ENCODE data around the gene DOK3.
"Not testable (repeated sequence)": the region's sequence is repeated elsewhere in the genome, so short reads cannot be mapped to it uniquely, and the experiment has no call there.

DOK3 gene

GRCh38 chr5:177536386-177536785 is 26.8 kb upstream of the DOK3 start:
- TF ChIP-seq CTCF (IDR thresholded peaks at IDR 0.05; ENCODE audit: borderline replicate concordance, insufficient read depth, low read depth, low read length): no peak
- H3K4me3 ChIP-seq (ENCODE audit: low read depth, low read length): no peak overlapping the region

- no peak for TF ChIP-seq CTCF (IDR thresholded peaks at IDR 0.05; ENCODE audit: borderline replicate concordance, insufficient read depth, low read depth, low read length)
- H3K4me3 ChIP-seq (ENCODE audit: low read depth, low read length): no peak overlapping the region
Measured at GRCh38 chr5:177535125-177535524, 25.5 kb upstream of the DOK3 start.

GRCh38 chr5:177534433-177534832 is 24.8 kb upstream of the DOK3 start:
- H3K4me3 ChIP-seq (ENCODE audit: low read depth, low read length): not testable (repeated sequence)

GRCh38 chr5:177531209-177531940 is 21.7 kb upstream of the DOK3 start:
- H3K4me3 ChIP-seq (ENCODE audit: low read depth, low read length): no peak overlapping the region

GRCh38 chr5:177530638-177531037 is 21.0 kb upstream of the DOK3 start:
- TF ChIP-seq CTCF (IDR thresholded peaks at IDR 0.05; ENCODE audit: borderline replicate concordance, insufficient read depth, low read depth, low read length): no peak

More at GRCh38 chr5:177531209-177531940, 21.7 kb upstream of the DOK3 start:
- no peak for TF ChIP-seq CTCF (IDR thresholded peaks at IDR 0.05; ENCODE audit: borderline replicate concordance, insufficient read depth, low read depth, low read length)

GRCh38 chr5:177529247-177530203 is 19.9 kb upstream of the DOK3 start:
- H3K4me3 ChIP-seq (ENCODE audit: low read depth, low read length): no peak overlapping the region
- no peak for TF ChIP-seq CTCF (IDR thresholded peaks at IDR 0.05; ENCODE audit: borderline replicate concordance, insufficient read depth, low read depth, low read length)

More at GRCh38 chr5:177530638-177531037, 21.0 kb upstream of the DOK3 start:
- no peak overlapping the region for H3K4me3 ChIP-seq (ENCODE audit: low read depth, low read length)

- TF ChIP-seq CTCF (IDR thresholded peaks at IDR 0.05; ENCODE audit: borderline replicate concordance, insufficient read depth, low read depth, low read length): no peak
- H3K4me3 ChIP-seq (ENCODE audit: low read depth, low read length): no peak overlapping the region
Measured at GRCh38 chr5:177528631-177529030, 19.0 kb upstream of the DOK3 start.
